ENCODE measurements around the gene HPN. TPM values are rescaled to one million over a fixed set of nuclear protein-coding genes. Genes with fewer than 3 reads are reported as not detected.

The HPN gene
- total and polyA plus RNA-seq, 9 donors: 0.42 to 21.1 (median 2.9) TPM; not detected in 1

- H3K4me1 ChIP-seq (ENCODE audit: insufficient read depth): no peaks in the 10 kb centered on the region
Observed at GRCh38 chr19:35021596-35021995, 19.9 kb upstream of the HPN start.

GRCh38 chr19:35022460-35022859, 19.1 kb upstream of the HPN start:
- WGBS, 3 donors: 71 to 75% (median 71%) methylated on average over 14 of the region's 14 CpGs
- no peaks in the 10 kb centered on the region for H3K27me3 ChIP-seq
- no peak overlapping the region for H3K27ac ChIP-seq
- H3K36me3 ChIP-seq: peaks cover 4% of the 10 kb centered on the region
- no peaks in the 10 kb centered on the region for H3K9me3 ChIP-seq
- H3K4me3 ChIP-seq: no peak overlapping the region
- H3K4me1 ChIP-seq (ENCODE audit: insufficient read depth): no peaks in the 10 kb centered on the region
- TF ChIP-seq EP300 (IDR thresholded peaks at IDR 0.05) (no peak), POLR2A (IDR thresholded peaks at IDR 0.05) (no peak)
- TF ChIP-seq, protein P1, sequence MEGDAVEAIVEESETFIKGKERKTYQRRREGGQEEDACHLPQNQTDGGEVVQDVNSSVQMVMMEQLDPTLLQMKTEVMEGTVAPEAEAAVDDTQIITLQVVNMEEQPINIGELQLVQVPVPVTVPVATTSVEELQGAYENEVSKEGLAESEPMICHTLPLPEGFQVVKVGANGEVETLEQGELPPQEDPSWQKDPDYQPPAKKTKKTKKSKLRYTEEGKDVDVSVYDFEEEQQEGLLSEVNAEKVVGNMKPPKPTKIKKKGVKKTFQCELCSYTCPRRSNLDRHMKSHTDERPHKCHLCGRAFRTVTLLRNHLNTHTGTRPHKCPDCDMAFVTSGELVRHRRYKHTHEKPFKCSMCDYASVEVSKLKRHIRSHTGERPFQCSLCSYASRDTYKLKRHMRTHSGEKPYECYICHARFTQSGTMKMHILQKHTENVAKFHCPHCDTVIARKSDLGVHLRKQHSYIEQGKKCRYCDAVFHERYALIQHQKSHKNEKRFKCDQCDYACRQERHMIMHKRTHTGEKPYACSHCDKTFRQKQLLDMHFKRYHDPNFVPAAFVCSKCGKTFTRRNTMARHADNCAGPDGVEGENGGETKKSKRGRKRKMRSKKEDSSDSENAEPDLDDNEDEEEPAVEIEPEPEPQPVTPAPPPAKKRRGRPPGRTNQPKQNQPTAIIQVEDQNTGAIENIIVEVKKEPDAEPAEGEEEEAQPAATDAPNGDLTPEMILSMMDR (IDR thresholded peaks at IDR 0.05): no peak
- no peak for DNase-seq
- intact Hi-C loops (cut with DNase I): no loop called here

More at GRCh38 chr19:35021596-35021995, 19.9 kb upstream of the HPN start:
- TF ChIP-seq EP300 (IDR thresholded peaks at IDR 0.05): no peak
- no peak overlapping the region for H3K4me3 ChIP-seq
- no peak overlapping the region for H3K27ac ChIP-seq
- intact Hi-C loops (cut with DNase I): no loop called here
- no peaks in the 10 kb centered on the region for H3K9me3 ChIP-seq
- WGBS, 3 donors: 93 to 95% (median 93%) methylated on average over 22 to 25 of the region's 25 CpGs
- no peaks in the 10 kb centered on the region for H3K27me3 ChIP-seq
- peaks cover 4% of the 10 kb centered on the region for H3K36me3 ChIP-seq
- no peak for DNase-seq

DNA sequence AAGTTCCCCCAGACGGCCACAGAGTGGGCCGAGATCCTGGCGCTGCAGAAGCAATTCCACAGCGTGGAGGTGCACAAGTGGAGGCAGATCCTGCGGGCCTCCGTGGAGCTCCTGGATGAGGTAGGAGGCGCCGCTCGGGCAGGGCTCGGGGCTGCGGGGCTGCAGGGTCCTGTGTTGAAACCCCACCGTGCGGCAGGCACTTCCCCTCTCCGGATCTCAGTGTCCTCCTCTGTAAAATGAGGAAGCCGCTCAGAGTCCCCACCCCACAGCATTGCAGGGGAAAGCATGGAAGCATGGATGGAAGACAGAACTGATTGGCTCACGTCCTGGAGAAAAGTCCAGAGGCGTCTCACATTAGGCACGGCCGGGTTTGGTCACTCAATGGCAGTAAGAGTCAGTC, 18.1 kb upstream of the HPN start:
- Histone ChIP-seq H3K27ac (no peak overlapping the region), H3K27me3 (no peaks in the 10 kb centered on the region), H3K4me3 (no peak overlapping the region), H3K36me3 (peaks cover 4% of the 10 kb centered on the region), H3K9me3 (no peaks in the 10 kb centered on the region), H3K4me1 (ENCODE audit: insufficient read depth) (no peaks in the 10 kb centered on the region)
- 79 to 80% (median 80%) methylated on average over 19 of the region's 19 CpGs for WGBS, 3 donors
- no peak for DNase-seq
- intact Hi-C loops (cut with DNase I): no loop called here
- TF ChIP-seq POLR2A (IDR thresholded peaks at IDR 0.05) (no peak), EP300 (IDR thresholded peaks at IDR 0.05) (no peak)
- TF ChIP-seq, protein P1 (IDR thresholded peaks at IDR 0.05): no peak

DNA sequence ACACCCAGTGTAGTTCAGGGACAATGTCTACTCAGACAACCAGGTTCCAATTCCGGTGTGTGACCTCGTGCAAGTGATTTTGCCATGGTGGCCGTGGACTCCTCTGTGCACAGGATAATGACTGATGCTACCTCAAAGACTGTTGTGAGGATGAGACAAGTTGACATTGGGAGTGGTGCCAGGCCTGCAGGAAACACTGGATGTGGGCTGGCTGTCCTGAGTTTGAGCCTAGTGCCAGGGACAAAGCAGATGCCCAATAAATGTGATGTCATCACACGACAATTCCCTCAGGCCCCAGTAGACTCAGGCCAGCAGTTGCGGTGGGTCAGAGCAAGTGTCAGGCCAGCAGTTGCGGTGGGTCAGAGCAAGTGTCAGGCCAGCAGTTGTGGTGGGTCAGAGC, 17.4 kb upstream of the HPN start:
- intact Hi-C loops (cut with DNase I): no loop called here
- H3K27ac ChIP-seq: no peak overlapping the region

GRCh38 chr19:35025969-35026368, 15.6 kb upstream of the HPN start:
- H3K36me3 ChIP-seq: no peaks in the 10 kb centered on the region
- no peak for DNase-seq

More for the DNA sequence above, 17.4 kb upstream of the HPN start:
- no peak for DNase-seq
- Histone ChIP-seq H3K36me3 (peaks cover 4% of the 10 kb centered on the region), H3K4me3 (no peak overlapping the region), H3K9me3 (no peaks in the 10 kb centered on the region), H3K4me1 (ENCODE audit: insufficient read depth) (no peaks in the 10 kb centered on the region), H3K27me3 (no peaks in the 10 kb centered on the region)
- no peak for TF ChIP-seq POLR2A (IDR thresholded peaks at IDR 0.05)
- TF ChIP-seq, protein P1 (IDR thresholded peaks at IDR 0.05): no peak
- TF ChIP-seq EP300 (IDR thresholded peaks at IDR 0.05): no peak
- WGBS, 3 donors: 78 to 86% (median 82%) methylated on average over 6 of the region's 6 CpGs

More at GRCh38 chr19:35025969-35026368, 15.6 kb upstream of the HPN start:
- intact Hi-C loops (cut with DNase I): no loop called here
- 73 to 83% (median 80%) methylated on average over 18 to 21 of the region's 21 CpGs for WGBS, 3 donors
- H3K27me3 ChIP-seq: no peaks in the 10 kb centered on the region
- H3K4me3 ChIP-seq: no peak overlapping the region
- peaks cover 1% of the 10 kb centered on the region for H3K4me1 ChIP-seq (ENCODE audit: insufficient read depth)
- no peaks in the 10 kb centered on the region for H3K9me3 ChIP-seq
- no peak overlapping the region for H3K27ac ChIP-seq
- TF ChIP-seq POLR2A (IDR thresholded peaks at IDR 0.05) (no peak), EP300 (IDR thresholded peaks at IDR 0.05) (no peak)
- TF ChIP-seq, protein P1 (IDR thresholded peaks at IDR 0.05): no peak
